GM10248 (cell line): ENCODE data around the gene CPT1C.

ENCODE experiments used
- CTCF ChIA-PET: fragments of 300-600 bp; sonication (Branson Sonifier 250); formaldehyde crosslinking; extraction: SDS; loops from one replicate; lab custom pipeline; 2021; ENCODE audit warnings: antibody characterized with exemption; lab: Yijun Ruan, JAX
- POLR2A ChIA-PET: fragments of 350-650 bp; sonication (Branson Sonifier 250); formaldehyde crosslinking; extraction: SDS; loops from one replicate; lab custom pipeline; 2020; ENCODE audit warnings: antibody characterized with exemption; lab: Yijun Ruan, JAX
- DNase-seq: peaks from one replicate; pipeline ENCODE4 v3.0.0; 2012; ENCODE audit errors: extremely low spot score
- TF ChIP-seq, protein P1 (sequence below): IDR thresholded peaks from 2 replicates; pipeline ENCODE4 v1.5.1; 2012; ENCODE audit warnings: mild to moderate bottlenecking, low read depth; ENCODE audit errors: extremely low read depth, missing control alignments, control extremely low read depth

The CPT1C gene

GRCh38 chr19:49665036-49665350 is 25.9 kb upstream of the CPT1C start:
- DNase-seq = no peak
- CTCF ChIA-PET = interaction anchor here (1.1 to 2.3 kb wide), 5 partner anchors 8 to 23 kb away, joined by 3 to 11 read pairs (median 6); partner anchors contain the start of gene SCAF1
- TF ChIP-seq, protein P1, sequence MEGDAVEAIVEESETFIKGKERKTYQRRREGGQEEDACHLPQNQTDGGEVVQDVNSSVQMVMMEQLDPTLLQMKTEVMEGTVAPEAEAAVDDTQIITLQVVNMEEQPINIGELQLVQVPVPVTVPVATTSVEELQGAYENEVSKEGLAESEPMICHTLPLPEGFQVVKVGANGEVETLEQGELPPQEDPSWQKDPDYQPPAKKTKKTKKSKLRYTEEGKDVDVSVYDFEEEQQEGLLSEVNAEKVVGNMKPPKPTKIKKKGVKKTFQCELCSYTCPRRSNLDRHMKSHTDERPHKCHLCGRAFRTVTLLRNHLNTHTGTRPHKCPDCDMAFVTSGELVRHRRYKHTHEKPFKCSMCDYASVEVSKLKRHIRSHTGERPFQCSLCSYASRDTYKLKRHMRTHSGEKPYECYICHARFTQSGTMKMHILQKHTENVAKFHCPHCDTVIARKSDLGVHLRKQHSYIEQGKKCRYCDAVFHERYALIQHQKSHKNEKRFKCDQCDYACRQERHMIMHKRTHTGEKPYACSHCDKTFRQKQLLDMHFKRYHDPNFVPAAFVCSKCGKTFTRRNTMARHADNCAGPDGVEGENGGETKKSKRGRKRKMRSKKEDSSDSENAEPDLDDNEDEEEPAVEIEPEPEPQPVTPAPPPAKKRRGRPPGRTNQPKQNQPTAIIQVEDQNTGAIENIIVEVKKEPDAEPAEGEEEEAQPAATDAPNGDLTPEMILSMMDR = no peak
- POLR2A ChIA-PET = interaction anchor here (0.5 to 2.2 kb wide), 5 partner anchors 12 to 171 kb away, joined by 3 to 9 read pairs (median 6); partner anchors contain the start of gene SCAF1

DNA sequence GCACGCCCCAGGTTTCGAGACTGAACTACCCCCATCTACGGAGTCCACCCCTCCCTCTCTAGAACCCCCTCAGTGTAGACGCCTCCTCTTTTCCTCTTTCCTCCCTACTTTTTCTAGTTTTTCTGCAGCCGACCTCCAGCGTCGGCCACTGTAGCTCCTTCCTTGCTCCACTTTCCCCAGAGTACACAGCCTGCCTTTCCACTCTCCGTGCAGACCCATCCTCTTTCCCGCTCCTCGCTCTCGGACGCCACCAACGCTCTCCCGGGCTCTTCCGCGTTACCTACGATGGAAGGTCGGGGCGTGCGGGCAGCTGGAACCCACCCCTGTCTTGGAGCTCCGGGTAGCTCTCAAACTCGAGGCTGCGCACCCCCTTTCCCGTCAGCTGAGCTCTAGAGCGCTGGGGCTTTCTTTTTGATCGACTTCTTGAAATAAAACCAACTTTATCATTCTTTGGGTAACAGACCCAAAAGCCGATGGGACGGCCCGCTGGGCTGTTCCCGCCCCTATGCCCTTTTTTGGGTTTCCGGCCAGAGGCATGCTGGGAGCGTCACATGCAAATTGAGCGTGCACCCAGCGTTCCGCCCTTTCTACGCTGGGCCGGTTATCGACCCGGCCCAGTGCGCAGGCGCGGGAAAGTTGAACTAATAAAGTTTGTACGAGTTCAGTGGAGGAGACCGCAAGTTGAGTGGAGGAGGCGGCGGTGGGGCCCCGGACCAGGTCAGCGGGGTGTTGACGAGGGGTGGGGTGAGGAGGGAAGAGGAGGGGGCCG is 25.4 kb upstream of the CPT1C start, which contains the start of the genes BCL2L12 and IRF3:
BCL2L12 (plus strand) TSS at position 583 of the 769 bp plus-strand sequence. CDS start 760 bp downstream, outside the sequence.
IRF3 (minus strand) TSS at position 507 of the 769 bp plus-strand sequence. CDS start 1,019 bp downstream, outside the sequence.
- TF ChIP-seq, protein P1 = no peak
- DNase-seq = peak; percentile 99
- CTCF ChIA-PET = interaction anchor here (0.7 to 2.3 kb wide), 5 partner anchors 10 to 25 kb away, joined by 3 to 7 read pairs (median 5); partner anchors contain the start of gene SCAF1
- POLR2A ChIA-PET = interaction anchor here (1.0 to 2.2 kb wide), 3 partner anchors 11 to 25 kb away, joined by 3 to 7 read pairs (median 5); partner anchors contain the start of gene SCAF1

DNA sequence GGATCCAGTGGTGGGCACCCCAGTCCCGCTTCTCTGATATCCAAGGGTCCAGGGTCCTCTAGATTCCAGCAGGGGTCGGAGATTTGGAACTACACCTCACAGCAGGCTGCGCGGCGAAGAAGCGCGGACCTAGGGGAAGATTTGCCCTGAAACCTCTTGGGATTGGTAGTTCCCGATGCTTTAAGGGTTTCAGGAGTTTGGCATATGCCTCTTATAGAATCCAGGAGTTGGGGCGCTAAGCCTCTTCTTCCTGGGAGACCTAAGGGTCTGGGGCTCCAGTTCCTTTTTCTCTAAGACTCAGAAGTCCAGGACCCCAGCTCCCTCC is 24.8 kb upstream of the CPT1C start:
- ChIA-PET CTCF (interaction anchor here (0.7 to 1.4 kb wide), 2 partner anchors 9 to 26 kb away, joined by 3 to 5 read pairs; no protein-coding TSS in a partner anchor), POLR2A (interaction anchor here (1.0 to 2.2 kb wide), 3 partner anchors 10 to 26 kb away, joined by 3 to 7 read pairs (median 5); partner anchors contain the start of gene SCAF1)
- no peak for DNase-seq
- TF ChIP-seq, protein P1 = no peak

DNA sequence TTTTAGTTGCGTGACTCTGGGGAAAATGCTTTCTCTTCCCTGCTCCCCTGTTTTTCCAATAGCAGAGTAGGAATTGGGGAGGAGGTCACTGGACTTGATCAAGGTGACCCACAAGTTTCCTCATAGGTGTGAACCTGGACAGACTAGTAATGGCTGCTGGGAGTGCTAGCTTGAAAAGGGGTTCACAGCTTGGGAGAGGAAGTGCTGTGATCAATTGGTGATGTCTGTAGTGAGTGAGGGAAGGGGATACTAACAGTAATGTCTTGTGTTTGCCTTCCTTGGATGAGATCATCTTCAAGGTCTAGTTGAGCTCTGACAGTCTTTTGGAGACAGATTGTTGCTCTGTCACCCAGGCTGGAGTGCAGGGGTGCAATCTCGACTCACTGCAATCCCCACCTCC is 23.4 kb upstream of the CPT1C start:
- DNase-seq = no peak
- CTCF ChIA-PET = interaction anchor here (1.4 to 1.5 kb wide), 2 partner anchors 9 to 97 kb away, joined by 4 to 5 read pairs; no protein-coding TSS in a partner anchor
- TF ChIP-seq, protein P1 = no peak
- POLR2A ChIA-PET = interaction anchor here (0.7 to 1.3 kb wide), 2 partner anchors 9 to 27 kb away, joined by 3 to 13 read pairs; partner anchors contain the start of gene RRAS

DNA sequence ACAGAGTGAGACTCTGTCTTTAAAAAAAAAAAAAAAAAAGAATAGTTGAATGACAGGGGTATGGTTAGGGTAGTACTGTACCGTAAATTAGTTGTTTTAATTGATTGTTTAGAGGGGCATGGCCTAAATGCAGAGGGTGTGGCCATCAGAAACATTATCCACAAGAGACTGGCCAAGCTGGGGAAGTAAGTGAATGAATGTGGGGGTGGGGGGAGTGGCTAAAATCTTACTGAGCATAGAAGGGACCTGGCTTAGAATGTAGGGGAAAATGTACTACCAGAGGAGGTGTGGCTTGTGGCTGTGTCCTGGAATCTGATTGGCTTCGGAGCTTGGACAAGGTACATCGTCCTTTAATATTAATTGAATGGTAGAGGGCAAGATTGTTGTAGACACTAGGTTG is 21.4 kb upstream of the CPT1C start:
- ChIA-PET POLR2A (no interaction called here), CTCF (interaction anchor here (5.1 to 12.4 kb wide), 2 partner anchors 13 to 164 kb away, joined by 30 to 83 read pairs; no protein-coding TSS in a partner anchor)
- TF ChIP-seq, protein P1 = no peak
- no peak for DNase-seq
